Parathyroid adenoma (tissue), 2 donors: Measurements from ENCODE around the gene DENND6B.

Experiments used
- H2AFZ ChIP-seq: fragments of 300-600 bp; sonication (generic); one replicate; pipeline ENCODE4 v1.7.0; 2017; ENCODE audit warnings: antibody characterized with exemption, mild to moderate bottlenecking
- H3K27ac ChIP-seq: fragments of 300-600 bp; sonication (generic); one replicate; pipeline ENCODE4 v1.7.0; 2017
- H3K27me3 ChIP-seq: fragments of 300-600 bp; sonication (generic); one replicate; pipeline ENCODE4 v1.7.0; 2017; ENCODE audit warnings: low read length; ENCODE audit not compliant: control insufficient read depth, insufficient read depth
- H3K36me3 ChIP-seq: fragments of 300-600 bp; sonication (generic); one replicate; pipeline ENCODE4 v1.7.0; 2017; ENCODE audit warnings: low read length; ENCODE audit not compliant: control insufficient read depth, insufficient read depth
- H3K4me1 ChIP-seq: fragments of 300-600 bp; sonication (generic); one replicate; pipeline ENCODE4 v1.7.0; 2017; ENCODE audit warnings: control low read depth
- H3K4me2 ChIP-seq: fragments of 300-600 bp; sonication (generic); one replicate; pipeline ENCODE4 v1.7.0; 2017; ENCODE audit warnings: low read length
- H3K4me3 ChIP-seq: fragments of 300-600 bp; sonication (generic); one replicate; pipeline ENCODE4 v1.7.0; 2017; ENCODE audit warnings: low read depth, low read length
- H3K79me2 ChIP-seq: fragments of 300-600 bp; sonication (generic); one replicate; pipeline ENCODE4 v1.7.0; 2017; ENCODE audit warnings: control low read depth
- H3K9ac ChIP-seq: fragments of 300-600 bp; sonication (generic); one replicate; pipeline ENCODE4 v1.7.0; 2017; ENCODE audit warnings: mild to moderate bottlenecking
- H3K9me3 ChIP-seq: fragments of 300-600 bp; sonication (generic); one replicate; pipeline ENCODE4 v1.7.0; 2017; ENCODE audit warnings: low read length; ENCODE audit not compliant: control insufficient read depth
- TF ChIP-seq, protein P1 (sequence below): fragments of 300-600 bp; sonication (generic); IDR thresholded peaks from one replicate; pipeline ENCODE4 v1.7.0; 2017; ENCODE audit warnings: antibody characterized with exemption, mild to moderate bottlenecking
- donor health status: primary hyperparathyroidism.

The DENND6B gene

DNA sequence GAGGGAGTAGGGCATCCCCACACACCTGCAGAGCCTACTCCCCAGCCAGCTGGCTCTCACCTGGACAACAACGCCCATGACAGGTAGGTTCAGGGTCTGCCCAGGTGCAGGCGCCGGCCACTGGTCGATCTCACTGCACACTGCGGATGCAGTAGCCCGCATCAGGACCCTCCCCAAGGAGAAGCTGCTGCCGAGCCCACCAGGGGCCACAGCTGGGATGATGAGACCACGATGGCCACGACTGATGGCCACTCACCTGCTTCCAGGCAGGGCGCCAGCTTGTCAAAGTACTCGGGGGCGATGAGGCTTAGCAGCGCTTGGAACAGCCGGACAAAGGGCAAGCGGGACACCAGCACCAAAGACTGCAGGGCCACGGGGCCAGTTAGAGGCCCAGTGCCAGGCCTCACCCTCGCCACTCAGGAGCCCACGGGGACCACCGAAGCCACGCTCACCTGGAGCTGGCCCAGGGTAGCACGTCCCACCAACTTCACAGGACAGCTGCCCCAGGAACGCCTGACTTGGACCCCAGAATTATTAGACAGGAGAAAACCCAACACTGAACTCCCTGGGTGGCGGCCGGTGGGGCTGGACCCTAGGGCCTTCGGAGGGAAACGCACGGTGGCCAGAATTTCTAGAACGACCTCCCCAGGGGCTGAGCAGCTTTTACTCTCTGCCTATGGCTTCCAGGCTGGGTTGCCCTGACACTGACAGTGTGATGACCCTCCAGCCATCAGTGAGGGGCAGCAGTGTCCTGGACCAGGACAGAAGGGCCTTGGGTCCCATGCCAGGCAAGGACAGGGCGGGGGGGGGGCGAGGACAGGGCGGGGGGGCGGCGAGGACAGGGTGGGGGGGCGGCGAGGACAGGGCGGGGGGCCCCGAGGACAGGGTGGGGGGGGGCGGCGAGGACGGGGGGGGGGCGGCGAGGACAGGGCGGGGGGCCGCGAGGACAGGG, 10.4 kb downstream of the DENND6B start:
- Histone ChIP-seq H3K9me3 (no peaks in the 10 kb centered on the region), H3K79me2 (no peaks in the 10 kb centered on the region), H3K27me3 (no peaks in the 10 kb centered on the region), H3K36me3 (no peaks in the 10 kb centered on the region), H3K4me3 (no peak overlapping the region), H3K4me2 (no peak overlapping the region), H3K4me1 (no peaks in the 10 kb centered on the region), H3K9ac (no peak overlapping the region), H3K27ac (no peak overlapping the region), H2AFZ (no peak overlapping the region)
- TF ChIP-seq, protein P1, sequence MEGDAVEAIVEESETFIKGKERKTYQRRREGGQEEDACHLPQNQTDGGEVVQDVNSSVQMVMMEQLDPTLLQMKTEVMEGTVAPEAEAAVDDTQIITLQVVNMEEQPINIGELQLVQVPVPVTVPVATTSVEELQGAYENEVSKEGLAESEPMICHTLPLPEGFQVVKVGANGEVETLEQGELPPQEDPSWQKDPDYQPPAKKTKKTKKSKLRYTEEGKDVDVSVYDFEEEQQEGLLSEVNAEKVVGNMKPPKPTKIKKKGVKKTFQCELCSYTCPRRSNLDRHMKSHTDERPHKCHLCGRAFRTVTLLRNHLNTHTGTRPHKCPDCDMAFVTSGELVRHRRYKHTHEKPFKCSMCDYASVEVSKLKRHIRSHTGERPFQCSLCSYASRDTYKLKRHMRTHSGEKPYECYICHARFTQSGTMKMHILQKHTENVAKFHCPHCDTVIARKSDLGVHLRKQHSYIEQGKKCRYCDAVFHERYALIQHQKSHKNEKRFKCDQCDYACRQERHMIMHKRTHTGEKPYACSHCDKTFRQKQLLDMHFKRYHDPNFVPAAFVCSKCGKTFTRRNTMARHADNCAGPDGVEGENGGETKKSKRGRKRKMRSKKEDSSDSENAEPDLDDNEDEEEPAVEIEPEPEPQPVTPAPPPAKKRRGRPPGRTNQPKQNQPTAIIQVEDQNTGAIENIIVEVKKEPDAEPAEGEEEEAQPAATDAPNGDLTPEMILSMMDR: no peak

DNA sequence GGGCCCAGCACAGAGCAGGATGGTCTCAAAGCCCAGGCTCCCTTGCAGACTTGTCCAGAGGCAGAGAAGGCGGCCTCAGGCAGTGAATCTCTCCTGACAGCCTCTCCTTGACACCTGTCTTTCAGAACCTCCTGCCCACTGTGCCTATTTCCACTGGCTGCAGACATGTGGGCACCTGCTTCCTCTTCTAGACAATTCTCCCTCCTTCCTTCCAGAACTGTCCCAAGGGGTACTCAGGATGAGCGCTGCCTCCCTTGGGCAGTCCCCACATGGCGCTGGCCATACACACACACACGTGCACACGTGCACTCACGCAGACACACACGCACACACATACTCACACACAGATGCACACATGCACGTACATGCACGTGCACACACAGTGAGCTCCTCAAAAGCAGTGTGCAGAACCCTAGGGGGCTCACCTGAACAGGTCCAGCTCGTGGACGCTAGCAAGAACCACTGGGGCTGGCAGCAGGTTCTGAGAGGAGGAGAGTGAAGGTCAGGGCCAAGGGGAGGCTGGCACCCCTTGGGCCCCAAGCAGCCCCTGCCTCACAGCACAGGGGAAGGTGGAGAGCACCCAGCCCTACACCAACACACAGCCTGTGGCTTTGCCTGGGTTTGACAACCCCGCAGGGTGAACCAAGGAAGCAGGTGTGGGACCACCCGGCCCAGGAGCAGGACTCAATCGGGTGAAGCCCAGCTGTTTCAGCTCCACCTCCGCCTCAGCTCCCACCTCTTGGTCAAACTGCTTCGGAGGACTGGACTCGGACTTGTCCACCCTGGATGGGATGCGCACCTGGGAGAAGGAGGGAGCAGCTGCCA, 11.3 kb downstream of the DENND6B start:
- Histone ChIP-seq H3K4me1 (no peaks in the 10 kb centered on the region), H3K27me3 (no peaks in the 10 kb centered on the region), H3K4me2 (no peak overlapping the region), H3K27ac (no peak overlapping the region), H3K9me3 (no peaks in the 10 kb centered on the region), H2AFZ (no peak overlapping the region), H3K4me3 (no peak overlapping the region), H3K79me2 (no peaks in the 10 kb centered on the region), H3K9ac (no peak overlapping the region), H3K36me3 (no peaks in the 10 kb centered on the region)
- TF ChIP-seq, protein P1: no peak

DNA sequence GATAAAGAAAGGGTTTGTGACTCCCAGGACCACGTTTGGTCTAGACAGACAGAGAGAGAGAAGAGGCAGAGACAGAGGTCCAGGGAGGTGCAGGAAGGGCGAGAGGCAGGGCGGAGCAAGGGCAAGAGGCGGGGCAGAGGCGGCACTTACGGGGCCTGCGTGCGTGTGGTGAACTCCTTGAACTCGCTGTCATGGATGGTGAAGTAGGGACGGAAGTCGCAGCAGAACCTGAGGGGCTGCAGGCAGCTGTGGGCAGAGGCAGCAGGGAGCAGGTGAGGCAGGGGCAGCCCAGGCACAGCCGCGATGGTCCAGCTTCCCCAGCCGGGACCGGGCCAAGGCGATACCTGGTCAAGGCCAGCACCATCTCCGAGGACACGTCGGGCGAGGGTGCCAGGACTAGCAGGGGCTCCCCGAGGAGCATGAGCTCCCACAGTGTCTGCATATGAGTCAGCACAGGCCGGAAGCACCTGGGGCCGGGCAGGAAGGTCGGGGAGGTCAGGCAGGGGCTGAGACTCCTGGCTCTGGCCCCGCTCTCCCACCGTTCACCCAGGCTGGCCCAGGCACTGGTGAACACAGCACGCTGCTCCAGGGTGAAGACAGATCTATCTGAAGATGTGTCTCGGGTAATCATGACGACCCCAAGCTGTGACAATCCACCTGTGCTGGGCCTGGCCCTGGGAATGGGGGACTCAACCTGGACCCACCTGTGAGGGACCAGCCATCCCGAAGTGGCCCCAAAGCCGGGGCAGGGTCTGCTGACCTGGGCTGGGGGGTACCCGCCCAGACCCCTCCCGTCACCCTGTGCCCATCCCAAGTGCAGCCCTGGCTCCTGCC, 12.1 kb downstream of the DENND6B start:
- H3K9ac ChIP-seq: no peak overlapping the region
- no peaks in the 10 kb centered on the region for H3K36me3 ChIP-seq
- no peaks in the 10 kb centered on the region for H3K27me3 ChIP-seq
- H3K9me3 ChIP-seq: no peaks in the 10 kb centered on the region
- H3K4me1 ChIP-seq: no peaks in the 10 kb centered on the region
- H3K4me3 ChIP-seq: no peak overlapping the region
- no peak overlapping the region for H3K27ac ChIP-seq
- TF ChIP-seq, protein P1: no peak
- peak overlapping the region; percentile 34 for H2AFZ ChIP-seq
- H3K79me2 ChIP-seq: no peaks in the 10 kb centered on the region
- H3K4me2 ChIP-seq: no peak overlapping the region

DNA sequence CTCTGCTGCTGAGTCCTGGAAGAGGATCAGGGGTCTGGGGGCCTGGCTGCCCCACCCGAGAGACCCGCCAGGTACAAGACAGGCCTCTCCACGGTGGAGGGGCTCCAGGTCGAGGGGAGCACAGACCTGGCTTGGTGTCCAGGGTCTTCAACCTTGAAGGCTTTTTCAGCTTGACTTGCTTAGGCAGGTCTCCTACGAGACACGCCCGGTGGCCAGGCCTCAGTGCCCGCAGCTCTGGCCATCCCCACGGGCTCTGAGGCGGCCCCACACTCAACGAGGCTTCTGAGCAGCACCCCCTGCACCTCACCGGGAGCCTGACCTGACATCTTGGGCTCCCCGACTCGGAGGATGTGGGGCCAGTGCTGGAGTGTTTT, 12.7 kb downstream of the DENND6B start:
- Histone ChIP-seq H3K4me1 (no peaks in the 10 kb centered on the region), H3K4me2 (no peak overlapping the region), H2AFZ (peak overlapping the region; percentile 34), H3K9me3 (no peaks in the 10 kb centered on the region), H3K27ac (no peak overlapping the region), H3K9ac (no peak overlapping the region), H3K27me3 (no peaks in the 10 kb centered on the region), H3K4me3 (no peak overlapping the region), H3K36me3 (no peaks in the 10 kb centered on the region), H3K79me2 (no peaks in the 10 kb centered on the region)
- TF ChIP-seq, protein P1: no peak
